ENCODE results near the gene ZNF180.

The ZNF180 gene

DNA sequence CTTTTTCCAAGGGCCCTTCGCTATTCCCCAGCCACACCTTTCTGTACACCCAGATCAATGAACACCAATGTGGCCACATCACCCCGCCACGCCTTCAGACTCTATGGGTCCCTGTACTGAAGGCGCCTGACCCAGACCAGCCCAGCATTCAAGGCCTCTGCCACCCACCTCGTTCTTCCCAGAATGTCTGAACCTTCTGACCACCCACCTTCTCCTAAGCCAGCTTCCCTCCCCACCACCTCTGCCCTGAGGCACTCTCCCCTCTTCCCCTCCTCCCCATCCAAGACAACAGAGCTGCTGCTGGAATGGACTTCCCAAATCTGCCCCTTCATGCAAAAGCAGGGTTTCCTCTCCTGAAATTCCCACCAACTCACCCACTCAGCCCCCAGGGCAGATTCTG lies 32.5 kb upstream of the ZNF180 start:
- H3K27ac ChIP-seq, result no peak overlapping the region
- H4K20me1 ChIP-seq (ENCODE audit: insufficient read depth), result no peaks in the 10 kb centered on the region
- no peaks in the 10 kb centered on the region for H3K79me2 ChIP-seq (ENCODE audit: insufficient read depth, low read depth)
- TF ChIP-seq, protein P1, sequence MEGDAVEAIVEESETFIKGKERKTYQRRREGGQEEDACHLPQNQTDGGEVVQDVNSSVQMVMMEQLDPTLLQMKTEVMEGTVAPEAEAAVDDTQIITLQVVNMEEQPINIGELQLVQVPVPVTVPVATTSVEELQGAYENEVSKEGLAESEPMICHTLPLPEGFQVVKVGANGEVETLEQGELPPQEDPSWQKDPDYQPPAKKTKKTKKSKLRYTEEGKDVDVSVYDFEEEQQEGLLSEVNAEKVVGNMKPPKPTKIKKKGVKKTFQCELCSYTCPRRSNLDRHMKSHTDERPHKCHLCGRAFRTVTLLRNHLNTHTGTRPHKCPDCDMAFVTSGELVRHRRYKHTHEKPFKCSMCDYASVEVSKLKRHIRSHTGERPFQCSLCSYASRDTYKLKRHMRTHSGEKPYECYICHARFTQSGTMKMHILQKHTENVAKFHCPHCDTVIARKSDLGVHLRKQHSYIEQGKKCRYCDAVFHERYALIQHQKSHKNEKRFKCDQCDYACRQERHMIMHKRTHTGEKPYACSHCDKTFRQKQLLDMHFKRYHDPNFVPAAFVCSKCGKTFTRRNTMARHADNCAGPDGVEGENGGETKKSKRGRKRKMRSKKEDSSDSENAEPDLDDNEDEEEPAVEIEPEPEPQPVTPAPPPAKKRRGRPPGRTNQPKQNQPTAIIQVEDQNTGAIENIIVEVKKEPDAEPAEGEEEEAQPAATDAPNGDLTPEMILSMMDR (conservative IDR thresholded peaks at IDR 0.05; ENCODE audit: low read depth, low read length), result no peak
- no peak overlapping the region for H3K4me3 ChIP-seq (IDR thresholded peaks at IDR 0.05; ENCODE audit: insufficient read depth, low read depth, low read length)
- H3K27me3 ChIP-seq (ENCODE audit: insufficient read depth, low read depth), result no peaks in the 10 kb centered on the region
- no peak overlapping the region for H2AFZ ChIP-seq (ENCODE audit: low read depth)
- no peaks in the 10 kb centered on the region for H3K36me3 ChIP-seq (ENCODE audit: insufficient read depth)
- H3K4me1 ChIP-seq (ENCODE audit: low read depth, poor library complexity, severe bottlenecking), result no peaks in the 10 kb centered on the region
- H3K4me2 ChIP-seq, result no peak overlapping the region
- no peak overlapping the region for H3K9ac ChIP-seq

- Histone ChIP-seq H3K36me3 (ENCODE audit: insufficient read depth) (no peaks in the 10 kb centered on the region), H3K4me3 (IDR thresholded peaks at IDR 0.05; ENCODE audit: insufficient read depth, low read depth, low read length) (no peak overlapping the region), H3K27me3 (ENCODE audit: insufficient read depth, low read depth) (no peaks in the 10 kb centered on the region), H3K79me2 (ENCODE audit: insufficient read depth, low read depth) (no peaks in the 10 kb centered on the region), H4K20me1 (ENCODE audit: insufficient read depth) (no peaks in the 10 kb centered on the region), H3K4me2 (no peak overlapping the region), H3K27ac (no peak overlapping the region), H2AFZ (ENCODE audit: low read depth) (no peak overlapping the region), H3K9ac (no peak overlapping the region), H3K4me1 (ENCODE audit: low read depth, poor library complexity, severe bottlenecking) (no peaks in the 10 kb centered on the region)
- TF ChIP-seq, protein P1 (conservative IDR thresholded peaks at IDR 0.05; ENCODE audit: low read depth, low read length), result no peak
Observed at GRCh38 chr19:44530777-44531176, 30.5 kb upstream of the ZNF180 start.

DNA sequence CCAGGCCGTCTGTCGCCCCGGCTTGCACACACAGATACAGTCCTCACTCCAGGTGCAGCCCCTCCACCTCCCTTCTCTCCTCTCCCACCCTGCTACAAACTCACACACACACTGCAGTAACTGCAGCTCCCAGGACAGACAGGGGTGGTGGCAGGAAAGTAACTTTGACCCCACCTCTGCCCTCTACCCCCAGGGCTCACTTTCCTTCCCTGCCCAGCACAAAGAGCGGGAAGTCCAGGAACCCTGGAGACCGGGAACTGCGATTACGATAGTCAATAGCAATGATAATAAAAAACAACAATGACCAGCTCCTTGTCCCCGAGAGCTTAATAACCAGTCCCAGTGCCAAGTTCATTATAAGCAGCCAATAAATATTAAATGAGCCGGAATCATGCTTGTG lies 29.2 kb upstream of the ZNF180 start, which contains the start of gene CEACAM20:
Gene CEACAM20, minus strand, starts transcription at position 140 of the 400 bp plus-strand sequence. CDS start 166 bp downstream, outside the sequence.
- no peak within 1 kb of the TSS for H3K27ac ChIP-seq
- no peaks in the 10 kb centered on the region for H3K4me1 ChIP-seq (ENCODE audit: low read depth, poor library complexity, severe bottlenecking)
- no peaks in the 10 kb centered on the region for H3K27me3 ChIP-seq (ENCODE audit: insufficient read depth, low read depth)
- TF ChIP-seq, protein P1 (conservative IDR thresholded peaks at IDR 0.05; ENCODE audit: low read depth, low read length), result no peak
- H2AFZ ChIP-seq (ENCODE audit: low read depth), result no peak within 1 kb of the TSS
- no peaks in the 10 kb centered on the region for H3K36me3 ChIP-seq (ENCODE audit: insufficient read depth)
- no peak within 1 kb of the TSS for H3K9ac ChIP-seq
- no peak within 1 kb of the TSS for H3K4me2 ChIP-seq
- no peaks in the 10 kb centered on the region for H4K20me1 ChIP-seq (ENCODE audit: insufficient read depth)
- H3K79me2 ChIP-seq (ENCODE audit: insufficient read depth, low read depth), result no peaks in the 10 kb centered on the region
- no peak within 1 kb of the TSS for H3K4me3 ChIP-seq (IDR thresholded peaks at IDR 0.05; ENCODE audit: insufficient read depth, low read depth, low read length)

- Histone ChIP-seq H2AFZ (ENCODE audit: low read depth) (no peak overlapping the region), H3K36me3 (ENCODE audit: insufficient read depth) (no peaks in the 10 kb centered on the region), H3K4me2 (no peak overlapping the region), H3K27me3 (ENCODE audit: insufficient read depth, low read depth) (no peaks in the 10 kb centered on the region), H3K27ac (no peak overlapping the region), H3K79me2 (ENCODE audit: insufficient read depth, low read depth) (no peaks in the 10 kb centered on the region), H3K4me3 (IDR thresholded peaks at IDR 0.05; ENCODE audit: insufficient read depth, low read depth, low read length) (no peak overlapping the region), H3K4me1 (ENCODE audit: low read depth, poor library complexity, severe bottlenecking) (no peaks in the 10 kb centered on the region), H4K20me1 (ENCODE audit: insufficient read depth) (no peaks in the 10 kb centered on the region), H3K9ac (no peak overlapping the region)
- TF ChIP-seq, protein P1 (conservative IDR thresholded peaks at IDR 0.05; ENCODE audit: low read depth, low read length), result no peak
Observed at GRCh38 chr19:44527554-44527953, 27.2 kb upstream of the ZNF180 start.
